ENCODE data around the gene MECR. TPM values are rescaled to one million over a fixed set of nuclear protein-coding genes. Genes with fewer than 3 reads are reported as not detected.

Gene MECR
- total and polyA plus RNA-seq, 2 experiments from 2014 or later = 25.7 to 32.3 TPM

- TF ChIP-seq REST (IDR thresholded peaks at IDR 0.05; ENCODE audit: unreplicated experiment) = no peak
These were observed 40.0 kb downstream of the MECR start (continued) for GRCh38 chr1:29190718-29191117.

GRCh38 chr1:29186707-29187106 is 44.0 kb downstream of the MECR start:
- H3K9me2 ChIP-seq (ENCODE audit: insufficient read depth) = no peaks in the 10 kb centered on the region
- H3K4me1 ChIP-seq (ENCODE audit: insufficient read depth) = peaks cover 19% of the 10 kb centered on the region
- TF ChIP-seq, protein P1, sequence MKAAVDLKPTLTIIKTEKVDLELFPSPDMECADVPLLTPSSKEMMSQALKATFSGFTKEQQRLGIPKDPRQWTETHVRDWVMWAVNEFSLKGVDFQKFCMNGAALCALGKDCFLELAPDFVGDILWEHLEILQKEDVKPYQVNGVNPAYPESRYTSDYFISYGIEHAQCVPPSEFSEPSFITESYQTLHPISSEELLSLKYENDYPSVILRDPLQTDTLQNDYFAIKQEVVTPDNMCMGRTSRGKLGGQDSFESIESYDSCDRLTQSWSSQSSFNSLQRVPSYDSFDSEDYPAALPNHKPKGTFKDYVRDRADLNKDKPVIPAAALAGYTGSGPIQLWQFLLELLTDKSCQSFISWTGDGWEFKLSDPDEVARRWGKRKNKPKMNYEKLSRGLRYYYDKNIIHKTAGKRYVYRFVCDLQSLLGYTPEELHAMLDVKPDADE (IDR thresholded peaks at IDR 0.05) = no peak
- TF ChIP-seq EZH2 (IDR thresholded peaks at IDR 0.05; ENCODE audit: low read depth, unreplicated experiment) = no peak
- no peak for TF ChIP-seq JUNB (IDR thresholded peaks at IDR 0.05; ENCODE audit: unreplicated experiment)
- TF ChIP-seq ZNF114 (CRISPR knock-in tag; IDR thresholded peaks at IDR 0.05) = no peak
- TF ChIP-seq ZNF462 (CRISPR knock-in tag; IDR thresholded peaks at IDR 0.05) = peak; percentile 87
- no peaks in the 10 kb centered on the region for H3K79me2 ChIP-seq (replicated peaks; ENCODE audit: insufficient read depth)
- H3K27me3 ChIP-seq (ENCODE audit: insufficient read depth) = no peaks in the 10 kb centered on the region
- H2AFZ ChIP-seq = no peak overlapping the region
- Mint-ChIP-seq H3K4me1 (peaks cover 34% of the 10 kb centered on the region), H3K4me3 (peak overlapping the region; percentile 25; the same call in 1 of the 3 replicates), H3K27ac (peak overlapping the region; percentile 71), H3K27me3 (ENCODE audit: insufficient read depth, low read depth, poor library complexity) (peaks cover 19% of the 10 kb centered on the region), H3K9me3 (peaks cover 5% of the 10 kb centered on the region; the same call in 2 of the 3 replicates), H3K36me3 (ENCODE audit: low read depth) (peaks cover 6% of the 10 kb centered on the region)
- peak overlapping the region; percentile 7; the same call in 1 of the 2 replicates for H3K4me3 ChIP-seq
- H3K36me3 ChIP-seq (ENCODE audit: insufficient read depth) = no peaks in the 10 kb centered on the region
- H3K27ac ChIP-seq (ENCODE audit: low read depth) = peak overlapping the region; percentile 88
- no peaks in the 10 kb centered on the region for H4K20me1 ChIP-seq (replicated peaks; ENCODE audit: insufficient read depth)
- ATAC-seq (peak; percentile 35), DNase-seq (ENCODE audit: low spot score) (peak; percentile 63)
- peaks cover 15% of the 10 kb centered on the region; the same call in 1 of the 2 replicates for H3F3A ChIP-seq (replicated peaks; ENCODE audit: low read depth)
- H3K4me2 ChIP-seq = peak overlapping the region; percentile 44
